ENCODE results near the gene TRABD. TPM values are rescaled to one million over a fixed set of nuclear protein-coding genes. Genes with fewer than 3 reads are reported as not detected.
A peak's percentile ranks its signal among the peaks of the same experiment; 100 is the strongest.
"Not testable (repeated sequence)": the region's sequence is repeated elsewhere in the genome, so short reads cannot be mapped to it uniquely, and the experiment has no call there.

TRABD gene
- total and polyA plus RNA-seq, 11 donors = 14.3 to 32.9 (median 18.0) TPM

- WGBS, 4 donors = 55 to 67% (median 61%) methylated on average over 20 to 25 of the region's 25 CpGs
- Histone ChIP-seq H3K4me1 (no peaks in the 10 kb centered on the region), H3K4me3 (no peak overlapping the region), H3K9me3 (no peaks in the 10 kb centered on the region), H3K36me3 (no peaks in the 10 kb centered on the region), H3K27me3 (peaks cover 0 to 23% (median 6%) of the 10 kb centered on the region in 9 donors), H3K27ac (no peak overlapping the region)
- intact Hi-C loops (cut with DNase I) = loop anchor here in 6 of 10 donors (2.0 to 10.0 kb wide), 5 partner anchors 61 to 221 kb away; partner anchors contain the start of gene PPP6R2 (in 1 of the 6)
- ATAC-seq (no peak), DNase-seq (no peak)
- TF ChIP-seq POLR2A (IDR thresholded peaks at IDR 0.05) = no peak
- no peak for TF ChIP-seq CTCF (IDR thresholded peaks at IDR 0.05)
Observed at GRCh38 chr22:50145721-50146438, 39.8 kb upstream of the TRABD start.

GRCh38 chr22:50146439-50147238, 39.1 kb upstream of the TRABD start:
- intact Hi-C loops (cut with DNase I) = loop anchor here in 6 of 10 donors (2.0 to 10.0 kb wide), 5 partner anchors 61 to 222 kb away; partner anchors contain the start of gene PPP6R2 (in 1 of the 6)
- H3K27ac ChIP-seq = no peak overlapping the region
- peaks cover 0 to 16% (median 4%) of the 10 kb centered on the region in 9 donors for H3K27me3 ChIP-seq
- TF ChIP-seq POLR2A (IDR thresholded peaks at IDR 0.05) (no peak), CTCF (IDR thresholded peaks at IDR 0.05) (peak; percentile 55 to 80 (median 70))
- DNase-seq = peak in 4 of 5 donors; percentile 54 to 77 (median 64)
- ATAC-seq = peak; percentile 34 to 76 (median 61)
- no peaks in the 10 kb centered on the region for H3K9me3 ChIP-seq
- WGBS, 4 donors = 34 to 42% (median 38%) methylated on average over 20 to 27 of the region's 27 CpGs
- H3K4me1 ChIP-seq = no peaks in the 10 kb centered on the region
- no peak overlapping the region for H3K4me3 ChIP-seq
- H3K36me3 ChIP-seq = no peaks in the 10 kb centered on the region

- not testable (repeated sequence) for DNase-seq, H3K36me3 ChIP-seq, H3K4me3 ChIP-seq, H3K9me3 ChIP-seq, H3K4me1 ChIP-seq, H3K27ac ChIP-seq, ATAC-seq
- intact Hi-C loops (cut with DNase I) = loop anchor here (2.0 to 10.0 kb wide), 6 partner anchors 59 to 223 kb away; partner anchors contain the start of gene PPP6R2 (in 1 of the 10)
- peaks cover 0 to 16% (median 0%) of the 10 kb centered on the region in 9 donors for H3K27me3 ChIP-seq
- 81 to 92% (median 88%) methylated on average over 15 to 16 of the region's 26 CpGs for WGBS, 4 donors
Observed at GRCh38 chr22:50147258-50148165, 38.2 kb upstream of the TRABD start.

GRCh38 chr22:50148166-50148500, 37.6 kb upstream of the TRABD start:
- Histone ChIP-seq H3K36me3 (no peaks in the 10 kb centered on the region), H3K27me3 (peaks cover 0 to 12% (median 0%) of the 10 kb centered on the region in 9 donors), H3K27ac (no peak overlapping the region), H3K9me3 (no peaks in the 10 kb centered on the region), H3K4me3 (no peak overlapping the region), H3K4me1 (no peaks in the 10 kb centered on the region)
- DNase-seq (no peak), ATAC-seq (no peak)
- 85 to 93% (median 90%) methylated on average over 12 of the region's 12 CpGs for WGBS, 4 donors
- intact Hi-C loops (cut with DNase I) = loop anchor here in 9 of 10 donors (2.0 to 10.0 kb wide), 6 partner anchors 59 to 223 kb away; partner anchors contain the start of gene PPP6R2 (in 1 of the 9)
- TF ChIP-seq POLR2A (IDR thresholded peaks at IDR 0.05) = no peak
- TF ChIP-seq CTCF (IDR thresholded peaks at IDR 0.05) = no peak

Data from heart left ventricle (tissue), 16 donors.